K562 (cell line): Measurements from ENCODE around the gene FXN. TPM values are rescaled to one million over a fixed set of nuclear protein-coding genes. Genes with fewer than 3 reads are reported as not detected.

Source experiments
- ASH1L ChIP-seq: fragments of 450-650 bp; IDR thresholded peaks from 2 replicates; pipeline ENCODE4 v1.6.1; 2018; ENCODE audit warnings: borderline replicate concordance, mild to moderate bottlenecking, low read depth; ENCODE audit not compliant: partially characterized antibody
- FOXK1 ChIP-seq: sonication (generic); formaldehyde crosslinking; IDR thresholded peaks from 2 replicates; pipeline ENCODE4 v1.8.0; 2022; ENCODE audit warnings: missing genetic modification reagents, mild to moderate bottlenecking, borderline replicate concordance
- KAT7 ChIP-seq: sonication (generic); formaldehyde crosslinking; IDR thresholded peaks from 2 replicates; pipeline ENCODE4 v1.8.0; 2022; ENCODE audit warnings: missing genetic modification reagents, mild to moderate bottlenecking, borderline replicate concordance
- RB1 ChIP-seq: fragments of 450-650 bp; IDR thresholded peaks from 2 replicates; pipeline ENCODE4 v1.6.1; 2017; ENCODE audit warnings: low read depth, mild to moderate bottlenecking
- RBM14 ChIP-seq: fragments of 200-400 bp; formaldehyde crosslinking; IDR thresholded peaks from 2 replicates; pipeline ENCODE4 v1.6.1; 2018; ENCODE audit warnings: low read depth, mild to moderate bottlenecking, low read length, moderate library complexity, borderline replicate concordance; ENCODE audit not compliant: insufficient read depth
- SAFB ChIP-seq: fragments of 200-400 bp; formaldehyde crosslinking; IDR thresholded peaks from 2 replicates; pipeline ENCODE4 v1.6.1; 2017; ENCODE audit warnings: low read depth, low read length, borderline replicate concordance
- ZBTB17 ChIP-seq: fragments of 450-650 bp; formaldehyde crosslinking; IDR thresholded peaks from 2 replicates; pipeline ENCODE4 v1.4.0; 2020; ENCODE audit warnings: mild to moderate bottlenecking
- ZNF408 ChIP-seq: fragments of 250-450 bp; sonication (Bioruptor Pico); IDR thresholded peaks from 2 replicates; pipeline ENCODE4 v1.4.0; 2020; ENCODE audit warnings: low read depth, mild to moderate bottlenecking, moderate library complexity
- polyA plus RNA-seq, 8 experiments: library from polyadenylated mRNA; depleted of rRNA in 4 of 8; stranded (reverse) in 5 of 8; unstranded in 3 of 8; fragments of >200 nt; fragmentation: Nextera tagmentation in 2 of 8; fragmentation: Illumina TruSeq in 1 of 8; extraction: Ambion mirVana in 2 of 8; extraction: Trizol in 1 of 8; gene quantifications; 2 replicates each; pipeline versions ENCODE4 v1.2.1 to v1.2.3, GENCODE V29; 2011 to 2014; ENCODE audit warnings: inconsistent platforms in 1 of 8, missing spikeins in 1 of 8
- total RNA-seq, 7 experiments: library from RNA; depleted of rRNA in 6 of 7; stranded (reverse); fragments of >200 nt in 6 of 7; fragmentation: Illumina TruSeq in 2 of 7; extraction: Trizol in 2 of 7; gene quantifications; 2 replicates each; pipeline versions ENCODE4 v1.2.1 to v1.2.3, GENCODE V29; 2011 to 2021; ENCODE audit warnings: low replicate concordance in 1 of 7
- TF ChIP-seq, protein P1 (sequence below): fragments of 450-650 bp; IDR thresholded peaks from 2 replicates; pipeline ENCODE4 v1.6.1; 2018; ENCODE audit warnings: mild to moderate bottlenecking, low read depth; ENCODE audit not compliant: partially characterized antibody
- TF ChIP-seq, protein P2 (sequence below): sonication (generic); formaldehyde crosslinking; IDR thresholded peaks from 2 replicates; pipeline ENCODE4 v1.8.0; 2023; ENCODE audit warnings: missing genetic modification reagents, mild to moderate bottlenecking, borderline replicate concordance
- TF ChIP-seq, protein P3 (sequence below), 2 experiments: fragments of 450-650 bp; conservative IDR thresholded peaks; 2 replicates each; pipeline ENCODE4 v1.6.1; 2017; ENCODE audit warnings: mild to moderate bottlenecking in 2 of 2, moderate library complexity in 2 of 2

FXN gene
- total and polyA plus RNA-seq, 9 of the 15 experiments (the other 6 are each of a cell fraction or from before 2014, with no cell fraction given), result 7.6 to 51.5 (median 30.3) TPM

DNA sequence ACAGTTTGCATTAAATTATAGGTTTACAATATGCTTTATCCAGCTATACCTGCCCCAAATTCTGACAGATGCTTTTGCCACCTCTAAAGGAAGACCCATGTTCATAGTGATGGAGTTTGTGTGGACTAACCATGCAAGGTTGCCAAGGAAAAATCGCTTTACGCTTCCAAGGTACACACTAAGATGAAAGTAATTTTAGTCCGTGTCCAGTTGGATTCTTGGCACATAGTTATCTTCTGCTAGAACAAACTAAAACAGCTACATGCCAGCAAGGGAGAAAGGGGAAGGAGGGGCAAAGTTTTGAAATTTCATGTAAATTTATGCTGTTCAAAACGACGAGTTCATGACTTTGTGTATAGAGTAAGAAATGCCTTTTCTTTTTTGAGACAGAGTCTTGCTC lies 41.0 kb downstream of the FXN start (continued):
- TF ChIP-seq, protein P1, sequence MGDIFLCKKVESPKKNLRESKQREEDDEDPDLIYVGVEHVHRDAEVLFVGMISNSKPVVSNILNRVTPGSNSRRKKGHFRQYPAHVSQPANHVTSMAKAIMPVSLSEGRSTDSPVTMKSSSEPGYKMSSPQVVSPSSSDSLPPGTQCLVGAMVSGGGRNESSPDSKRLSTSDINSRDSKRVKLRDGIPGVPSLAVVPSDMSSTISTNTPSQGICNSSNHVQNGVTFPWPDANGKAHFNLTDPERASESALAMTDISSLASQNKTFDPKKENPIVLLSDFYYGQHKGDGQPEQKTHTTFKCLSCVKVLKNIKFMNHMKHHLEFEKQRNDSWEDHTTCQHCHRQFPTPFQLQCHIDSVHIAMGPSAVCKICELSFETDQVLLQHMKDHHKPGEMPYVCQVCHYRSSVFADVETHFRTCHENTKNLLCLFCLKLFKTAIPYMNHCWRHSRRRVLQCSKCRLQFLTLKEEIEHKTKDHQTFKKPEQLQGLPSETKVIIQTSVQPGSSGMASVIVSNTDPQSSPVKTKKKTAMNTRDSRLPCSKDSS, result no peak
- TF ChIP-seq, protein P2, sequence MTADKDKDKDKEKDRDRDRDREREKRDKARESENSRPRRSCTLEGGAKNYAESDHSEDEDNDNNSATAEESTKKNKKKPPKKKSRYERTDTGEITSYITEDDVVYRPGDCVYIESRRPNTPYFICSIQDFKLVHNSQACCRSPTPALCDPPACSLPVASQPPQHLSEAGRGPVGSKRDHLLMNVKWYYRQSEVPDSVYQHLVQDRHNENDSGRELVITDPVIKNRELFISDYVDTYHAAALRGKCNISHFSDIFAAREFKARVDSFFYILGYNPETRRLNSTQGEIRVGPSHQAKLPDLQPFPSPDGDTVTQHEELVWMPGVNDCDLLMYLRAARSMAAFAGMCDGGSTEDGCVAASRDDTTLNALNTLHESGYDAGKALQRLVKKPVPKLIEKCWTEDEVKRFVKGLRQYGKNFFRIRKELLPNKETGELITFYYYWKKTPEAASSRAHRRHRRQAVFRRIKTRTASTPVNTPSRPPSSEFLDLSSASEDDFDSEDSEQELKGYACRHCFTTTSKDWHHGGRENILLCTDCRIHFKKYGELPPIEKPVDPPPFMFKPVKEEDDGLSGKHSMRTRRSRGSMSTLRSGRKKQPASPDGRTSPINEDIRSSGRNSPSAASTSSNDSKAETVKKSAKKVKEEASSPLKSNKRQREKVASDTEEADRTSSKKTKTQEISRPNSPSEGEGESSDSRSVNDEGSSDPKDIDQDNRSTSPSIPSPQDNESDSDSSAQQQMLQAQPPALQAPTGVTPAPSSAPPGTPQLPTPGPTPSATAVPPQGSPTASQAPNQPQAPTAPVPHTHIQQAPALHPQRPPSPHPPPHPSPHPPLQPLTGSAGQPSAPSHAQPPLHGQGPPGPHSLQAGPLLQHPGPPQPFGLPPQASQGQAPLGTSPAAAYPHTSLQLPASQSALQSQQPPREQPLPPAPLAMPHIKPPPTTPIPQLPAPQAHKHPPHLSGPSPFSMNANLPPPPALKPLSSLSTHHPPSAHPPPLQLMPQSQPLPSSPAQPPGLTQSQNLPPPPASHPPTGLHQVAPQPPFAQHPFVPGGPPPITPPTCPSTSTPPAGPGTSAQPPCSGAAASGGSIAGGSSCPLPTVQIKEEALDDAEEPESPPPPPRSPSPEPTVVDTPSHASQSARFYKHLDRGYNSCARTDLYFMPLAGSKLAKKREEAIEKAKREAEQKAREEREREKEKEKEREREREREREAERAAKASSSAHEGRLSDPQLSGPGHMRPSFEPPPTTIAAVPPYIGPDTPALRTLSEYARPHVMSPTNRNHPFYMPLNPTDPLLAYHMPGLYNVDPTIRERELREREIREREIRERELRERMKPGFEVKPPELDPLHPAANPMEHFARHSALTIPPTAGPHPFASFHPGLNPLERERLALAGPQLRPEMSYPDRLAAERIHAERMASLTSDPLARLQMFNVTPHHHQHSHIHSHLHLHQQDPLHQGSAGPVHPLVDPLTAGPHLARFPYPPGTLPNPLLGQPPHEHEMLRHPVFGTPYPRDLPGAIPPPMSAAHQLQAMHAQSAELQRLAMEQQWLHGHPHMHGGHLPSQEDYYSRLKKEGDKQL (CRISPR knock-in tag), result no peak
- TF ChIP-seq RB1, result no peak
- TF ChIP-seq ASH1L, result no peak
- no peak for TF ChIP-seq ZBTB17 (CRISPR knock-in tag)
- TF ChIP-seq RBM14, result no peak
- TF ChIP-seq KAT7 (CRISPR knock-in tag), result no peak
- no peak for TF ChIP-seq ZNF408 (CRISPR knock-in tag)
- no peak for TF ChIP-seq SAFB
- TF ChIP-seq, protein P3, sequence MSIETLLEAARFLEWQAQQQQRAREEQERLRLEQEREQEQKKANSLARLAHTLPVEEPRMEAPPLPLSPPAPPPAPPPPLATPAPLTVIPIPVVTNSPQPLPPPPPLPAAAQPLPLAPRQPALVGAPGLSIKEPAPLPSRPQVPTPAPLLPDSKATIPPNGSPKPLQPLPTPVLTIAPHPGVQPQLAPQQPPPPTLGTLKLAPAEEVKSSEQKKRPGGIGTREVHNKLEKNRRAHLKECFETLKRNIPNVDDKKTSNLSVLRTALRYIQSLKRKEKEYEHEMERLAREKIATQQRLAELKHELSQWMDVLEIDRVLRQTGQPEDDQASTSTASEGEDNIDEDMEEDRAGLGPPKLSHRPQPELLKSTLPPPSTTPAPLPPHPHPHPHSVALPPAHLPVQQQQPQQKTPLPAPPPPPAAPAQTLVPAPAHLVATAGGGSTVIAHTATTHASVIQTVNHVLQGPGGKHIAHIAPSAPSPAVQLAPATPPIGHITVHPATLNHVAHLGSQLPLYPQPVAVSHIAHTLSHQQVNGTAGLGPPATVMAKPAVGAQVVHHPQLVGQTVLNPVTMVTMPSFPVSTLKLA (conservative IDR thresholded peaks at IDR 0.05), result no peak
- no peak for TF ChIP-seq FOXK1 (CRISPR knock-in tag)
- TF ChIP-seq, all 486 proteins: peak for 0
